BLaER1 (cell line): ENCODE data around the gene TFB1M.

ENCODE experiments used
- H3K27ac ChIP-seq: shearing (Covaris generic); formaldehyde crosslinking; 2 replicates; pipeline ENCODE4 v1.8.1; 2022
- H3K27me3 ChIP-seq: shearing (Covaris generic); formaldehyde crosslinking; 2 replicates; pipeline ENCODE4 v1.8.1; 2022
- H3K36me3 ChIP-seq: shearing (Covaris generic); formaldehyde crosslinking; 2 replicates; pipeline ENCODE4 v1.8.1; 2022
- H3K4me1 ChIP-seq: shearing (Covaris generic); formaldehyde crosslinking; 2 replicates; pipeline ENCODE4 v1.8.1; 2022
- H3K4me2 ChIP-seq: shearing (Covaris generic); formaldehyde crosslinking; 2 replicates; pipeline ENCODE4 v1.8.1; 2022
- H3K4me3 ChIP-seq: shearing (Covaris generic); formaldehyde crosslinking; 2 replicates; pipeline ENCODE4 v1.8.1; 2022
- H3K9ac ChIP-seq: shearing (Covaris generic); formaldehyde crosslinking; 2 replicates; pipeline ENCODE4 v1.8.1; 2022
- H3K9me3 ChIP-seq: shearing (Covaris generic); formaldehyde crosslinking; 2 replicates; pipeline ENCODE4 v1.8.1; 2022
- H4K20me1 ChIP-seq: shearing (Covaris generic); formaldehyde crosslinking; 2 replicates; pipeline ENCODE4 v1.8.1; 2022
- Cebpa-rat ChIP-seq: shearing (Covaris generic); IDR thresholded peaks from 2 replicates; pipeline ENCODE4 v1.8.1; 2022

TFB1M gene

DNA sequence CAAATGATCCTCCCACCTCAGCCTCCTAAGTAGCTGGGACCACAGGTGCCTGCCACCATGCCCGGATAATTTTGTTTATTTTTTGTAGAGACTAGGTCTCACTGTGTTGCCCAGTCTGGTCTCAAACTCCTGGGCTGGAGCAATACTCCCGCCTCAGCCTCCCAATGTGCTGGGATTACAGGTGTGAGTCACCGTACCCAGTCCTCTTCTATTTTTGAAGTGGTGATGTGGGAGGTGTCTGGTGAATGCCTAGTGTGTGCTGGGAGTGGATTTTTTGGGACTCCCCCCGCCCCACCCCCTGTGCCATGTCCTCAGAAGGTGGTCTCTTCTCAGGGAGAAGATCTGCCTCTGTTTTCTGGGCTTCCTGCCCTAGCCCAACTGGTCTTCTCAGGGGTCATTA, 98.4 kb downstream of the TFB1M start:
- no peaks in the 10 kb centered on the region for H4K20me1 ChIP-seq
- H3K36me3 ChIP-seq: no peaks in the 10 kb centered on the region
- no peak overlapping the region for H3K27ac ChIP-seq
- no peaks in the 10 kb centered on the region for H3K27me3 ChIP-seq
- no peak overlapping the region for H3K4me3 ChIP-seq
- no peak for TF ChIP-seq Cebpa-rat
- H3K9me3 ChIP-seq: no peaks in the 10 kb centered on the region
- no peak overlapping the region for H3K9ac ChIP-seq
- peak overlapping the region; percentile 59; the same call in 1 of the 2 replicates for H3K4me2 ChIP-seq
- H3K4me1 ChIP-seq: peaks cover 37% of the 10 kb centered on the region

DNA sequence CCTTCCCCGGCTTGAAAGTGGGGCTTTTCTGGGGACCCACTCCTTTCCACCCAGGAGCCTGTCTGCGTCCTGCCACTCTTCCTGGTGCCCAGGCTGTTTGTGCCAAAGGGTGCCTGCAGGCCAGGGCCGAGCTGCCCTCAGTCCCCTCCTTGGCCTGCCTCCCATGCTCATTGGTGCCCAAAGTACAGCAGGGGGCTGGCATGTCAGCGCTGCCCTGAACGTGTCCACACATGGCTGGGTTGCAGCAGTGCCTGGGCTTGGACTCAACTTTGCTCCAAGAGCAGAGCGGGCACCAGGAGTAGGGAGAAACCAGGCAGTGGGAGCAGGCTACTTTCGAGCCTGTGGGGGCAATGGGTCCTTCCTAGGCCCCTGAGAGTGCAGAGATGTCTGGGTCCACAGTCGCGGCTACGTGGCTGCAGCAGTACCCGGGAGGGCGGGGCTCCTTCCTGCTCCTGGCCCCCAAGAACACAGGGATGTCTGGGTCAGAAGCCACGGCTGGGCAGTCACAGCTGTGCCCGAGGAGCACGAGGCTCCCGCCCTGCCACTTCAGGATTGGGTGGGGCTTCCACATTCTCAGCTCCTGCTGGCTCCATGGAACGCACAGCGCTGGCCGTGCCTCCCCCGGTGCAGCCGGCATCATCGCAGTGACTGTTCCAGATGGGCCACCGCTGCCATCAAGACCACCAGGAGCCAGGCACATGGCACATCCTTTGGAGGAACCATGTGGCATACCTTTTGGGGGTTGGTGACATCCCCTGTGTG, 100.5 kb downstream of the TFB1M start:
- Histone ChIP-seq H3K9me3 (no peaks in the 10 kb centered on the region), H3K9ac (peak overlapping the region; percentile 32; the same call in 1 of the 2 replicates), H3K4me3 (peak overlapping the region; percentile 22; the same call in 1 of the 2 replicates), H3K36me3 (no peaks in the 10 kb centered on the region), H3K27me3 (no peaks in the 10 kb centered on the region), H3K4me2 (peak overlapping the region; percentile 74), H3K27ac (peak overlapping the region; percentile 66), H4K20me1 (no peaks in the 10 kb centered on the region), H3K4me1 (peaks cover 58% of the 10 kb centered on the region)
- no peak for TF ChIP-seq Cebpa-rat

GRCh38 chr6:155212616-155213380, 101.5 kb downstream of the TFB1M start:
- Histone ChIP-seq H3K27me3 (no peaks in the 10 kb centered on the region), H3K4me1 (peaks cover 68% of the 10 kb centered on the region), H3K27ac (peak overlapping the region; percentile 66), H3K9ac (no peak overlapping the region), H3K9me3 (no peaks in the 10 kb centered on the region), H3K4me2 (peak overlapping the region; percentile 74), H3K4me3 (no peak overlapping the region), H4K20me1 (no peaks in the 10 kb centered on the region), H3K36me3 (no peaks in the 10 kb centered on the region)
- no peak for TF ChIP-seq Cebpa-rat

- Histone ChIP-seq H3K4me2 (no peak overlapping the region), H3K9ac (no peak overlapping the region), H3K27ac (no peak overlapping the region), H3K4me1 (peaks cover 72% of the 10 kb centered on the region), H3K36me3 (no peaks in the 10 kb centered on the region), H4K20me1 (no peaks in the 10 kb centered on the region), H3K4me3 (no peak overlapping the region), H3K9me3 (no peaks in the 10 kb centered on the region), H3K27me3 (no peaks in the 10 kb centered on the region)
- TF ChIP-seq Cebpa-rat: no peak
Observed at GRCh38 chr6:155212106-155212505, 102.2 kb downstream of the TFB1M start.

GRCh38 chr6:155207223-155207622, 107.1 kb downstream of the TFB1M start:
- Histone ChIP-seq H3K27me3 (no peaks in the 10 kb centered on the region), H3K4me2 (peak overlapping the region; percentile 87), H3K27ac (peak overlapping the region; percentile 71), H3K4me3 (peak overlapping the region; percentile 28; the same call in 1 of the 2 replicates), H3K4me1 (peaks cover 60% of the 10 kb centered on the region), H4K20me1 (no peaks in the 10 kb centered on the region), H3K9ac (peak overlapping the region; percentile 60), H3K36me3 (no peaks in the 10 kb centered on the region), H3K9me3 (no peaks in the 10 kb centered on the region)
- TF ChIP-seq Cebpa-rat: no peak
